Heart left ventricle (tissue), 16 donors: Measurements from ENCODE around the gene CYP4A22. TPM values are rescaled to one million over a fixed set of nuclear protein-coding genes. Genes with fewer than 3 reads are reported as not detected.

Source experiments
- ATAC-seq, 4 donors: fragments of 200-7000 bp; cut with Tn5 transposase; one replicate each; pipeline ENCODE4 v1.9.1; 2020 to 2022; ENCODE audit warnings: moderate library complexity in 4 of 4, mild to moderate bottlenecking in 3 of 4, moderate number of reproducible peaks in 1 of 4
- DNase-seq, 5 donors: peaks; one replicate each; pipeline ENCODE4 v3.0.0-alpha.2; 2020
- H3K27ac ChIP-seq, 12 donors: fragments of 200-600 bp; sonication (generic) in 4 of 12; one replicate each; pipeline versions ENCODE4 v1.5.0 to v1.8.0; 2016 to 2022; ENCODE audit warnings: mild to moderate bottlenecking in 2 of 12
- H3K27me3 ChIP-seq, 9 donors: fragments of 200-600 bp; sonication (generic) in 2 of 9; one replicate each; pipeline versions ENCODE4 v1.5.1 to v1.8.0; 2016 to 2022; ENCODE audit warnings: mild to moderate bottlenecking in 3 of 9
- H3K36me3 ChIP-seq, 9 donors: fragments of 200-600 bp; sonication (generic) in 2 of 9; one replicate each; pipeline versions ENCODE4 v1.5.0 to v1.8.0; 2018 to 2022; ENCODE audit warnings: mild to moderate bottlenecking in 2 of 9
- H3K4me1 ChIP-seq, 12 donors: fragments of 200-600 bp; sonication (generic) in 4 of 12; one replicate each; pipeline versions ENCODE4 v1.5.0 to v1.8.0; 2016 to 2022; ENCODE audit warnings: mild to moderate bottlenecking in 3 of 12
- H3K4me3 ChIP-seq, 12 donors: fragments of 200-600 bp; sonication (generic) in 4 of 12; one replicate each; pipeline versions ENCODE4 v1.5.0 to v1.8.0; 2017 to 2022; ENCODE audit warnings: mild to moderate bottlenecking in 9 of 12, moderate library complexity in 4 of 12
- H3K9me3 ChIP-seq, 12 donors: fragments of 200-600 bp; sonication (generic) in 4 of 12; one replicate each; pipeline versions ENCODE4 v1.5.0 to v1.8.0; 2016 to 2022; ENCODE audit warnings: mild to moderate bottlenecking in 1 of 12
- POLR2A ChIP-seq, 2 donors: fragments of 450-650 bp; IDR thresholded peaks; one replicate each; pipeline ENCODE4 v1.6.1; 2017; ENCODE audit warnings: antibody characterized with exemption in 2 of 2, mild to moderate bottlenecking in 2 of 2, moderate library complexity in 2 of 2
- WGBS, 4 donors: extraction: QIAGEN DNeasy Blood & Tissue Kit in 2 of 4; methylation state at CpG; one replicate each; pipeline versions ENCODE4 v1.1.5 to v1.1.7; 2013 to 2018; 5-methylcytosine and 5-hydroxymethylcytosine counted together
- intact Hi-C, 10 donors: fragments of 100-400 bp; cut with DNase I; formaldehyde crosslinking; loops; one replicate each; pipeline versions ENCODE4 v1.11.1 to v1.14.2; 2022
- polyA plus RNA-seq, 2 donors: library from polyadenylated mRNA; stranded (reverse); fragments of 200-250 nt; gene quantifications; one replicate each; pipeline ENCODE4 v1.2.3, GENCODE V29; 2013
- total RNA-seq, 9 donors: library from RNA; depleted of rRNA in 2 of 9; stranded (reverse); fragments of >200 nt in 2 of 9; fragmentation: NEBNext Ultra II Directional in 3 of 9; extraction: Animal tissue kit (Norgen Biotek cat#: 25700) in 3 of 9; gene quantifications; one replicate each; pipeline versions ENCODE4 v1.1.0 to v1.2.4, GENCODE V29; 2016 to 2023
- TF ChIP-seq, protein P1 (sequence below), 12 donors: fragments of 200-600 bp; sonication (generic) in 4 of 12; IDR thresholded peaks; one replicate each; pipeline versions ENCODE4 v1.5.0 to v1.8.0; 2018 to 2022; ENCODE audit warnings: antibody characterized with exemption in 12 of 12, mild to moderate bottlenecking in 5 of 12
- donor health status: ischemic (EF 13 %, LVEDD 7.1; RV severe dilation, severe dysfunction).
- donor health status: healthy with polysubstance abuse.
- donor health status: DM: no; HTN: yes; CAD: no.
- donor health status: DM: no; HTN: no; CAD: no.
- donor health status: ischemic (EF 25% LVEDD 6.9; RV normal size, moderate dysfunction).
- donor health status: ischemic (EF 25% LVEDD 5.7; RV mildly dilated, moderate dysfunction).
- donor health status: healthy.
- donor health status: DM: yes; HTN: yes; CAD: no.
- donor health status: ischemic (EF 35%, LVEDD 5.7; RV mildly dilated, moderate dysfunction).
- donor health status: nonischemic (EF 11% LVEDD 7.7; RV severe dilation, severe dysfunction).
- donor health status: DM: yes; HTN: yes; CAD: no.
- donor health status: PGD.
- donor health status: ischemic (EF 29% LVEDD 5.4; RV normal size, mild dysfunction).
- donor health status: nonischemic (EF 23%, LVEDD 6.1; RV moderate dilation, normal function).

The CYP4A22 gene
- total and polyA plus RNA-seq, 11 donors = 0.08 to 0.75 TPM; not detected in 9

DNA sequence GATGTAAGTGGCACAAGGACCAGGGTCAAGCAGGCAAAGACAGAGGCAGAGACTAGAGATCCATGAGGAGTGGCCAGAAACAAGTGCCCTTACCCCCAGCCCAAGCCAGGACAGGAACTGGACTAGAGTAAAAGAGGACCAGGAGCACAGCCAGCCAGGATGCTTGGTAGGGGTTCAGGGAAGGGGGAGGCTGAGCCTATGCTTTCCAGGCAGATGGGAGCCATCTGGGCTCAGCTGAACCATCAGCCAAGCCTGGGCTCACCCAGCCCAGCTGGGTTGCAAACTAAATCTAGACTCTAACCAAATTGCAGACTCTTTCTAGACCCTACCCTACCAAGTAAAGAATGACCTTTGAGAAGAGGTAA lies 37.4 kb downstream of the CYP4A22 start:
- TF ChIP-seq, protein P1, sequence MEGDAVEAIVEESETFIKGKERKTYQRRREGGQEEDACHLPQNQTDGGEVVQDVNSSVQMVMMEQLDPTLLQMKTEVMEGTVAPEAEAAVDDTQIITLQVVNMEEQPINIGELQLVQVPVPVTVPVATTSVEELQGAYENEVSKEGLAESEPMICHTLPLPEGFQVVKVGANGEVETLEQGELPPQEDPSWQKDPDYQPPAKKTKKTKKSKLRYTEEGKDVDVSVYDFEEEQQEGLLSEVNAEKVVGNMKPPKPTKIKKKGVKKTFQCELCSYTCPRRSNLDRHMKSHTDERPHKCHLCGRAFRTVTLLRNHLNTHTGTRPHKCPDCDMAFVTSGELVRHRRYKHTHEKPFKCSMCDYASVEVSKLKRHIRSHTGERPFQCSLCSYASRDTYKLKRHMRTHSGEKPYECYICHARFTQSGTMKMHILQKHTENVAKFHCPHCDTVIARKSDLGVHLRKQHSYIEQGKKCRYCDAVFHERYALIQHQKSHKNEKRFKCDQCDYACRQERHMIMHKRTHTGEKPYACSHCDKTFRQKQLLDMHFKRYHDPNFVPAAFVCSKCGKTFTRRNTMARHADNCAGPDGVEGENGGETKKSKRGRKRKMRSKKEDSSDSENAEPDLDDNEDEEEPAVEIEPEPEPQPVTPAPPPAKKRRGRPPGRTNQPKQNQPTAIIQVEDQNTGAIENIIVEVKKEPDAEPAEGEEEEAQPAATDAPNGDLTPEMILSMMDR (IDR thresholded peaks at IDR 0.05) = no peak
- TF ChIP-seq POLR2A (IDR thresholded peaks at IDR 0.05) = no peak
- ATAC-seq = no peak
- peaks cover 0 to 6% (median 0%) of the 10 kb centered on the region in 9 donors for H3K27me3 ChIP-seq
- no peak overlapping the region for H3K4me3 ChIP-seq
- intact Hi-C loops = loop anchor here in 9 of 10 donors (5.0 to 10.0 kb wide), 7 partner anchors 248 to 1050 kb away; partner anchors contain the start of gene SLC5A9 (in 1 of the 9)
- H3K36me3 ChIP-seq = no peaks in the 10 kb centered on the region
- H3K9me3 ChIP-seq = peaks cover 0 to 9% (median 0%) of the 10 kb centered on the region in 12 donors
- peaks cover 0 to 6% (median 4%) of the 10 kb centered on the region in 12 donors for H3K4me1 ChIP-seq
- no peak for DNase-seq
- no peak overlapping the region for H3K27ac ChIP-seq

DNA sequence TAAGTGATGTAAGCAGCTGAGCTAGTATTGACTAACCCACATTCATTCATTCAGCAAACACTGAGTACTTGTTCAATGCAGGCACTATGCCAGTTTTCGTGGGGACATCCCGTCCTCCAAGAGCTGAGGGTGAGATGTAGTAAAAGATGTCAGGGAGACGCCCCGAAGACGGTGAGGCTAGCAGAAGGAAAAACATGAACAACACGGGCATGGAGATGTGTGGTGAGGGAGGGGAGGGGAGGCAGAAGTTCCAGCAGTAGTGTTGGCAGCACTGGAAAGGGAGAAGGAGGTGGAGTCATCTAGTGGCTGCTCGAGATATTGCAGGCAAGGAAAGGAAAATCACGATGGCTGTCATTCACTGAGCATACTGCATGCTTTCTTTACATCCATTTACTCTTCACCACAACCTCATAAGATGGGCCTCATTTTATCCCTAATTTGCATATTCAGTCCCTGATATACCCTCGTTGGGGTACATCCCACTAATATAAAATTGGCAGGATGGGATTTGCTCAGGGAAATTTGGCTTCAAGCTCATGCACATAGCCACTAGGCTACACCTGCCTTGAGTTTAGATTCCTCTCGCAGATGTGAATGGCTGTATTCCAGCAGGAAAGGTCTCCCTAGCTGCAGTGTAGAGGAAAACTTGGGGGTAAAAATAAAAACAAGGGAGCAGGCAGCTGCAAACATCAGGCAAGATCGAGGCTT lies 38.1 kb downstream of the CYP4A22 start:
- Histone ChIP-seq H3K9me3 (peaks cover 0 to 9% (median 0%) of the 10 kb centered on the region in 12 donors), H3K4me3 (no peak overlapping the region), H3K27ac (no peak overlapping the region), H3K27me3 (peaks cover 0 to 7% (median 0%) of the 10 kb centered on the region in 9 donors), H3K4me1 (peaks cover 3 to 13% (median 10%) of the 10 kb centered on the region in 12 donors), H3K36me3 (no peaks in the 10 kb centered on the region)
- TF ChIP-seq, protein P1 (IDR thresholded peaks at IDR 0.05) = peak; percentile 82 to 96 (median 90)
- no peak for TF ChIP-seq POLR2A (IDR thresholded peaks at IDR 0.05)
- 13 to 20% (median 15%) methylated on average over 11 of the region's 11 CpGs for WGBS, 4 donors
- intact Hi-C loops = loop anchor here in 8 of 10 donors (5.0 to 10.0 kb wide), 7 partner anchors 247 to 1049 kb away; partner anchors contain the start of gene SLC5A9 (in 1 of the 8)
- ATAC-seq (peak; percentile 25 to 44 (median 38)), DNase-seq (peak in 1 of 5 donors; percentile 38)

DNA sequence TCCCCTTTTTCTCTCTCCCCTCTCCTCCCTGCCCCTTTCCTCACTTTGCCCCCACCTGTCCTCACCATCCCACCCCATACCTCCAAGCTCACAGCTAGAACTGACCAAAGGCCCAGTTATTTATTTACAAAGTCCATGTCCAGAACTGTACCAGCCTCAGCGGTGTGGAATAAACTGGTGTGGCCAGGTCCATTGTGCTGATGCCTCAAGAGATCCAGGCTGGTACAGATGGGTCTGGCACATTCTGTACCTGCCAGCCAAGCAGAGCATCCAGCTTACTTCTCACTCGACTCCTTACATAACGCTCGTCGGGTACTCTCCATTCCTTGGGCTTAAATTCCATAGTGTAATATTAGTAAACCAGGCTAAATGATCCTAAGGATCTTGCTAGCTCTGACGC lies 40.8 kb downstream of the CYP4A22 start:
- H3K4me1 ChIP-seq = peaks cover 3 to 16% (median 10%) of the 10 kb centered on the region in 12 donors
- H3K27me3 ChIP-seq = peaks cover 0 to 19% (median 5%) of the 10 kb centered on the region in 9 donors
- DNase-seq (no peak), ATAC-seq (no peak)
- H3K36me3 ChIP-seq = no peaks in the 10 kb centered on the region
- no peak for TF ChIP-seq POLR2A (IDR thresholded peaks at IDR 0.05)
- TF ChIP-seq, protein P1 (IDR thresholded peaks at IDR 0.05) = no peak
- intact Hi-C loops = loop anchor here in 8 of 10 donors (5.0 to 10.0 kb wide), 7 partner anchors 244 to 1047 kb away; partner anchors contain the start of gene SLC5A9 (in 1 of the 8)
- 72 to 86% (median 81%) methylated on average over 6 of the region's 6 CpGs for WGBS, 4 donors
- H3K27ac ChIP-seq = no peak overlapping the region
- H3K4me3 ChIP-seq = no peak overlapping the region
- H3K9me3 ChIP-seq = peaks cover 0 to 3% (median 0%) of the 10 kb centered on the region in 12 donors

- DNase-seq = no peak
- peak overlapping the region in 4 of 12 donors; percentile 46 to 61 (median 49) for H3K4me3 ChIP-seq
- peaks cover 0 to 22% (median 5%) of the 10 kb centered on the region in 9 donors for H3K27me3 ChIP-seq
- H3K36me3 ChIP-seq = no peaks in the 10 kb centered on the region
- peaks cover 3 to 16% (median 10%) of the 10 kb centered on the region in 12 donors for H3K4me1 ChIP-seq
- TF ChIP-seq, protein P1 (IDR thresholded peaks at IDR 0.05) = no peak
- TF ChIP-seq POLR2A (IDR thresholded peaks at IDR 0.05) = no peak
- no peaks in the 10 kb centered on the region for H3K9me3 ChIP-seq
- no peak overlapping the region for H3K27ac ChIP-seq
- no peak for ATAC-seq
- intact Hi-C loops = loop anchor here in 8 of 10 donors (1.0 to 10.0 kb wide), 8 partner anchors 120 to 1046 kb away; partner anchors contain the start of gene SLC5A9 (in 1 of the 8)
- 61 to 74% (median 69%) methylated on average over 8 of the region's 8 CpGs for WGBS, 4 donors
These were observed 41.4 kb downstream of the CYP4A22 start for GRCh38 chr1:47178654-47179016.
